ENCODE measurements around the gene PDCD4.

PDCD4 gene

DNA sequence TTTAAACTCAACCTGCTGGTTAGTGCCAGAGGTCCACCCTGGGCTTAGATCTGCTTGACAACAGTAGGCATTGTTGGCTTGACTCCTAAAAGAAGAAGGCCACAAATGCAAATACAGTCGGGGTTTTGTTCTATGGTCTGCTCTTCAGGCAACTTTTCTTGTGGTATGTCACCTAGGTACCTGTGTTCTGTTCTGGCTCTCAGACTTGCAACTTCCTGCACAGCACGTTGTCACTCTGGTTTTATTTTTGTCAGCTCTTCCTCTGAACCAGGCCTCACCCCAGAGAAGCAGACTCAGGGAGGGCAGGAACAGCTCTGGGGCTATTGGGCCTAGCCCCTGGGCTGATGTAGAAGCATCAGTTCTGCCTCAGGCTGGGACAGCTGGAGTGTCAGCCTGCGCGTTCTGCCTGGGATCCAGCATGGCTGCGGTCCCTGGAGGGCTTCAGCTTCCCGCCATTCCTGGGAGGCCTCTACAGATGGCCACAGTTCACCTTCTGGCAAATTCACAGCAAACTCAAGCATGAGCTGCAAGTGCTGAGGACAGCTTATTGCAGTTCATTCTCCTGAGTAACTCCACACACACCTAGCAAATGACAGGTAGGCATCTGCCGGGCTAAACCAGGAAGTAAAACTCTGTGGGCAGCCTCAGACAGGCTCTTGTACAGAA, 11.0 kb upstream of the PDCD4 start:
- DNase-seq (ENCODE audit: extremely low spot score) = no peak
- POLR2A ChIA-PET = interaction anchor here (1.0 kb wide), 1 partner anchor 12 kb away, joined by 3 read pairs; no protein-coding TSS in a partner anchor
- TF ChIP-seq FOXA1 (IDR thresholded peaks at IDR 0.05) (no peak), CTBP1 (IDR thresholded peaks at IDR 0.05; ENCODE audit: borderline replicate concordance) (no peak), ARNT (IDR thresholded peaks at IDR 0.05) (no peak), HDGF (IDR thresholded peaks at IDR 0.05; ENCODE audit: borderline replicate concordance) (no peak), FOXK2 (IDR thresholded peaks at IDR 0.05) (no peak)
- TF ChIP-seq, protein P1, sequence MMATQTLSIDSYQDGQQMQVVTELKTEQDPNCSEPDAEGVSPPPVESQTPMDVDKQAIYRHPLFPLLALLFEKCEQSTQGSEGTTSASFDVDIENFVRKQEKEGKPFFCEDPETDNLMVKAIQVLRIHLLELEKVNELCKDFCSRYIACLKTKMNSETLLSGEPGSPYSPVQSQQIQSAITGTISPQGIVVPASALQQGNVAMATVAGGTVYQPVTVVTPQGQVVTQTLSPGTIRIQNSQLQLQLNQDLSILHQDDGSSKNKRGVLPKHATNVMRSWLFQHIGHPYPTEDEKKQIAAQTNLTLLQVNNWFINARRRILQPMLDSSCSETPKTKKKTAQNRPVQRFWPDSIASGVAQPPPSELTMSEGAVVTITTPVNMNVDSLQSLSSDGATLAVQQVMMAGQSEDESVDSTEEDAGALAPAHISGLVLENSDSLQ (IDR thresholded peaks at IDR 0.05) = no peak
- CTCF ChIA-PET = no interaction called here

DNA sequence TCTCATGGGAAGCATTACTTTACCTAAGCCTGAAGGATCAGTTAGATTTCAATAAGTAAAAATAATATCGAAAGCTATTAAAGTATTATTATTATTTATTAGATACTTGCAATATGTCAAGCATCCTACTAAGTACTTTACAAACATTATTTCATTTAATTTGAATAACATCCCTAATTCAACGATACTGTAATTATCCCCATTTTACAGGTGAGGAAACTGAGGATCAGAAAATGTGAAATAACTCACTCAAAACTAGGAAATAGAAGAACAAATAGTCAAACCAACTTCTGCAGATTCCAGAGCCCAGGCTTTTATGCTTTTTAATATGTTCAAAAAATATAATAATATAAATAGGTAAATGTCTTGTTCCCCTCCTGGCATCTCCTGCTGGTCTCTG, 10.3 kb upstream of the PDCD4 start:
- no peak for TF ChIP-seq SP1 (IDR thresholded peaks at IDR 0.05)
- no peak for TF ChIP-seq HDGF (IDR thresholded peaks at IDR 0.05; ENCODE audit: borderline replicate concordance)
- TF ChIP-seq CTBP1 (IDR thresholded peaks at IDR 0.05; ENCODE audit: borderline replicate concordance) = no peak
- no peak for DNase-seq (ENCODE audit: extremely low spot score)
- CTCF ChIA-PET = no interaction called here
- POLR2A ChIA-PET = interaction anchor here (1.0 kb wide), 1 partner anchor 11 kb away, joined by 3 read pairs; no protein-coding TSS in a partner anchor

DNA sequence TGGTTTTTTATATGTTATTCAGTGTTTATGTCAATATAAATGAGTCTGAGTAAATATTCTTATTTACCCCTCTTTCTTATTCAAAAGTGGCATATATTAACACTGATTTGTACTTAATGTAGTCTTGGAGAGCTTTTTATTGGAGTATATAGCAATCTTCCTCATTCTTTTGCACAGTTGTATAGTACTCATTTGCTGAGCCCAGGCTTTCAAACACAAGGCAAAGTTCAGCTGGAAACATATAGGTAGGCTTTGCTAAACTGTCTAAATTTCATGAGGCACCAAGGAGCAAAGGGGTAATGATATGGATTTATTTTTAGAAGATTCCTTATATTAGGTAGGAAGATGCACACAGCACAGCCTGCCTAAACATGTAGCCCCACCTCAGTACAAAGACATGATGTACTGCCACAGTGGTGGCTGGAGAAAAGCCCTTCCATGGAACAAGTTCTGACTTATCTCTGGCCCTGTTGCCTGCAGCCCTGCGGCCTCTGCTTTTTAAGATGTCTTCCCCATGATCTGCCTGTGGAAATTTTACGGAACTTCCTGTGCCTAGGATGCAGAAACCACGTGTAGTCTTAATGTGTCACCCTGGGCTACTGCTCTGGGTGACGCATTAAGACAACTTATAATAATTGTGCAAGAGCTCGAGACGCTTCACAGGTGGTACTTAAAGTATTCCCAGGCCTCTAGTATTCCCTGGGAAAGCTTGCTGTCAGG, 9.6 kb upstream of the PDCD4 start:
- TF ChIP-seq SUZ12 (IDR thresholded peaks at IDR 0.05) (no peak), HDGF (IDR thresholded peaks at IDR 0.05; ENCODE audit: borderline replicate concordance) (no peak), BHLHE40 (IDR thresholded peaks at IDR 0.05; ENCODE audit: borderline replicate concordance) (no peak), CTBP1 (IDR thresholded peaks at IDR 0.05; ENCODE audit: borderline replicate concordance) (no peak), FOXA1 (IDR thresholded peaks at IDR 0.05) (no peak), LEF1 (IDR thresholded peaks at IDR 0.05; ENCODE audit: borderline replicate concordance) (no peak), ARNT (IDR thresholded peaks at IDR 0.05) (no peak), NFRKB (IDR thresholded peaks at IDR 0.05) (no peak), ZNF384 (IDR thresholded peaks at IDR 0.05) (no peak), FOXK2 (IDR thresholded peaks at IDR 0.05) (no peak), ELF4 (IDR thresholded peaks at IDR 0.05) (no peak), L3MBTL2 (conservative IDR thresholded peaks at IDR 0.05) (no peak), FOXM1 (IDR thresholded peaks at IDR 0.05; ENCODE audit: borderline replicate concordance) (no peak), TARDBP (IDR thresholded peaks at IDR 0.05) (no peak)
- TF ChIP-seq, protein P1 (IDR thresholded peaks at IDR 0.05) = no peak
- ChIA-PET POLR2A (interaction anchor here (1.0 to 1.2 kb wide), 2 partner anchors 9 to 11 kb away, joined by 3 to 5 read pairs; partner anchors contain the start of gene PDCD4), CTCF (no interaction called here)
- DNase-seq (ENCODE audit: extremely low spot score) = no peak

DNA sequence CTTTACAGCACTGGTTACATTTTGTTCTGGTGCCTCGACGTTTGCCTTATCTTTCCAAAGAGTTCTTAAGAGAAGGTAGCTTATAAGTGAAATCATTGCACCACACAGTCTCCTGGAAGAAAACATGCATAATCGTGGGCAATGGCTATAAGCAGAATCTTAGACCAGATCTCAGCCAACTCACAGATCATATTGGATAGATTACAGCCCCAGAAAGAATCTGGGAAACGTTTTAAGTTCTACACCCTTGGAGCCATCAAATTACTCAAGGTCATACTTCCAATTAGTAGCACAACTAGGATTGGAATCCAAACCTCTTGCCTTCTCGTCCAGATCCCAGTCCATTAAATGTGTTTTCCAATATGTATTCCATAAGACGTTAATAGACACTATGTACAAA, 8.8 kb upstream of the PDCD4 start:
- TF ChIP-seq CTBP1 (IDR thresholded peaks at IDR 0.05; ENCODE audit: borderline replicate concordance) (no peak), FOXM1 (IDR thresholded peaks at IDR 0.05; ENCODE audit: borderline replicate concordance) (no peak), NFRKB (IDR thresholded peaks at IDR 0.05) (no peak)
- ChIA-PET CTCF (no interaction called here), POLR2A (interaction anchor here (1.2 kb wide), 1 partner anchor 9 kb away, joined by 5 read pairs; the partner anchor contains the start of gene PDCD4)

DNA sequence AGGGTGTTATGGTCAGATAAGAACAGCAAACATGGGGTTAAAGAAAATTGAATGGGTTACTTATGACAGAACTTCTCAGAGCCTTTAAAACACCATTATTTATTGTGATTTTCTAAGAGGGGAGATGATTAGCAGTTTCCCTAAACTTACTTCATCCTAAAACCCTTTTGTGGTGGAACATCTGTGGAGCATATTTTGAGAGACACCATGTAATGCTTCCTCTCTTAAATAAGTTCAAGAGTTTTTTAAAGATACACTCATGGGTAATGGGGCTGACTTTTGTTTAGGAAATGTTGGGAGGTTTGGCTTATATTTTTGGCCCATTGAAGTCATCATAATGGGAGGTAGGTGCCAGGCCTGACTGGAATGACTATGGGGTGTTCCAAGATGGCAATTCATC, 8.4 kb upstream of the PDCD4 start:
- POLR2A ChIA-PET = interaction anchor here (1.2 kb wide), 1 partner anchor 8 kb away, joined by 5 read pairs; the partner anchor contains the start of gene PDCD4

More for the DNA sequence above, 8.8 kb upstream of the PDCD4 start:
- DNase-seq (ENCODE audit: extremely low spot score) = no peak

DNA sequence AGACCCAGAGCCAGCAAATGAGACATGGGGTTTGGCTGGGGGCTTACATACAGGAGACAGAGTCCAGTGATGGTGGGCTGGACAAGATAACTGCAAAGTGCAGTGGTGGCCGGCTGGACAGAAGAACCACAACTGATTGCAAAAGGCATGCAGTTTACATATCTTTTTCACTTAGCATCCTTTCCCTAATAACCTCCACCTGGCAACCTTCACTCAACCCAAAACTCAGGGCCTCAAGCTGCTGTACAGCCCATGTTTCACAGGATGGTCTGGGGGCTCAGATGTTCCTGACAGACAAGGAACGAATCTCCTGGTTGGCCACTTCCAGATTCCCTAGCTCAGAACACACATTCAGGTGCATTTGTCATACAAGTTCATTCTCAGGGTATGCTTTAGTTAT, 7.8 kb upstream of the PDCD4 start:
- ChIA-PET CTCF (no interaction called here), POLR2A (no interaction called here)
- no peak for DNase-seq (ENCODE audit: extremely low spot score)
- TF ChIP-seq FOXM1 (IDR thresholded peaks at IDR 0.05; ENCODE audit: borderline replicate concordance) = no peak
- TF ChIP-seq ARNT (IDR thresholded peaks at IDR 0.05) = no peak
- TF ChIP-seq L3MBTL2 (conservative IDR thresholded peaks at IDR 0.05) = no peak
- TF ChIP-seq, protein P1 (IDR thresholded peaks at IDR 0.05) = no peak
- no peak for TF ChIP-seq FOXA1 (IDR thresholded peaks at IDR 0.05)
- TF ChIP-seq SUZ12 (IDR thresholded peaks at IDR 0.05) = no peak
- no peak for TF ChIP-seq SP1 (IDR thresholded peaks at IDR 0.05)
- TF ChIP-seq FOXK2 (IDR thresholded peaks at IDR 0.05) = no peak
- no peak for TF ChIP-seq NFRKB (IDR thresholded peaks at IDR 0.05)
- no peak for TF ChIP-seq BHLHE40 (IDR thresholded peaks at IDR 0.05; ENCODE audit: borderline replicate concordance)
- TF ChIP-seq LEF1 (IDR thresholded peaks at IDR 0.05; ENCODE audit: borderline replicate concordance) = no peak
- TF ChIP-seq HDGF (IDR thresholded peaks at IDR 0.05; ENCODE audit: borderline replicate concordance) = no peak
- TF ChIP-seq TARDBP (IDR thresholded peaks at IDR 0.05) = no peak
- TF ChIP-seq CTBP1 (IDR thresholded peaks at IDR 0.05; ENCODE audit: borderline replicate concordance) = no peak
- TF ChIP-seq ELF4 (IDR thresholded peaks at IDR 0.05) = no peak

More for the DNA sequence above, 8.4 kb upstream of the PDCD4 start:
- no peak for DNase-seq (ENCODE audit: extremely low spot score)
- TF ChIP-seq NFRKB (IDR thresholded peaks at IDR 0.05) (no peak), FOXA1 (IDR thresholded peaks at IDR 0.05) (no peak), FOXM1 (IDR thresholded peaks at IDR 0.05; ENCODE audit: borderline replicate concordance) (no peak), L3MBTL2 (conservative IDR thresholded peaks at IDR 0.05) (no peak), TARDBP (IDR thresholded peaks at IDR 0.05) (no peak), SUZ12 (IDR thresholded peaks at IDR 0.05) (no peak), ELF4 (IDR thresholded peaks at IDR 0.05) (no peak), FOXK2 (IDR thresholded peaks at IDR 0.05) (no peak), ZNF384 (IDR thresholded peaks at IDR 0.05) (no peak), SP1 (IDR thresholded peaks at IDR 0.05) (no peak)
- TF ChIP-seq, protein P1 (IDR thresholded peaks at IDR 0.05) = no peak
- CTCF ChIA-PET = no interaction called here

All from HEK293T (cell line).